A549 (cell line): ENCODE data around the gene HIVEP3. TPM values are rescaled to one million over a fixed set of nuclear protein-coding genes. Genes with fewer than 3 reads are reported as not detected.

ENCODE experiments used
- ATAC-seq, 2 experiments: fragments of 200-7000 bp in 1 of 2; fragments of >200 bp in 1 of 2; cut with Nextera tagmentation in 1 of 2; cut with Tn5 transposase in 1 of 2; 3 replicates each; pipeline versions ENCODE4 v1.8.0 to v1.9.1; 2018 to 2020; ENCODE audit warnings: mild to moderate bottlenecking in 1 of 2, moderate library complexity in 1 of 2
- CTCF ChIA-PET: fragments of 300-600 bp; sonication (Branson Sonifier 250); formaldehyde crosslinking; extraction: SDS; loops from one replicate; lab custom pipeline; 2021; ENCODE audit warnings: antibody characterized with exemption, inconsistent platforms; lab: Yijun Ruan, JAX
- POLR2A ChIA-PET: fragments of 350-600 bp; formaldehyde crosslinking; extraction: SDS; loops from one replicate; lab custom pipeline; 2021; ENCODE audit warnings: antibody characterized with exemption, inconsistent platforms; lab: Yijun Ruan, JAX
- DNase-seq, 2 experiments: peaks; one replicate each; pipeline versions ENCODE4 v3.0.0 to v3.0.0-alpha.2; 2011 to 2016; ENCODE audit warnings: low read depth in 1 of 2, low spot score in 1 of 2
- FAIRE-seq: peaks from 2 replicates; lab custom pipeline; 2011; peaks lifted over from hg19 to GRCh38; lab: Jason Lieb, UNC
- H3K27ac ChIP-seq, 2 experiments: fragments of >200 bp; sonication (Bioruptor Twin); formaldehyde crosslinking; 3 replicates each; pipeline ENCODE4 v1.5.1; 2016 to 2017
- H3K4me1 ChIP-seq: fragments of >200 bp; sonication (Bioruptor Twin); formaldehyde crosslinking; 3 replicates; pipeline ENCODE4 v1.6.1; 2016
- H3K4me2 ChIP-seq: fragments of >200 bp; sonication (Bioruptor Twin); formaldehyde crosslinking; 3 replicates; pipeline ENCODE4 v1.6.1; 2016
- H3K4me3 ChIP-seq: fragments of >200 bp; sonication (Bioruptor Twin); formaldehyde crosslinking; 3 replicates; pipeline ENCODE4 v1.5.1; 2016
- H3K9me3 ChIP-seq: fragments of >200 bp; sonication (Bioruptor Twin); formaldehyde crosslinking; 3 replicates; pipeline ENCODE4 v1.6.1; 2016
- EHF ChIP-seq: fragments of 250-450 bp; sonication (Bioruptor Pico); IDR thresholded peaks from 2 replicates; pipeline ENCODE4 v1.5.0; 2020; ENCODE audit warnings: mild to moderate bottlenecking
- EHMT2 ChIP-seq: fragments of 200-600 bp; sonication (generic); IDR thresholded peaks from 2 replicates; pipeline ENCODE4 v1.6.1; 2016; ENCODE audit warnings: antibody characterized with exemption, low read depth, mild to moderate bottlenecking, moderate library complexity
- HES2 ChIP-seq: fragments of >200 bp; sonication (Bioruptor Twin); formaldehyde crosslinking; IDR thresholded peaks from 2 replicates; pipeline ENCODE4 v1.6.1; 2016
- HOXB13 ChIP-seq: fragments of 250-450 bp; sonication (Bioruptor Pico); IDR thresholded peaks from 2 replicates; pipeline ENCODE4 v1.5.0; 2020; ENCODE audit warnings: low read depth, mild to moderate bottlenecking, moderate library complexity
- JUNB ChIP-seq: fragments of >200 bp; sonication (Bioruptor Twin); formaldehyde crosslinking; IDR thresholded peaks from 2 replicates; pipeline ENCODE4 v1.6.1; 2016
- KDM5A ChIP-seq: fragments of 200-600 bp; sonication (generic); IDR thresholded peaks from 2 replicates; pipeline ENCODE4 v1.6.1; 2016; ENCODE audit warnings: antibody characterized with exemption, mild to moderate bottlenecking
- MAFK ChIP-seq: fragments of 450-650 bp; IDR thresholded peaks from 2 replicates; pipeline ENCODE4 v1.6.1; 2014; ENCODE audit not compliant: partially characterized antibody
- MAZ ChIP-seq: fragments of 150-350 bp; IDR thresholded peaks from 2 replicates; pipeline ENCODE4 v1.6.1; 2014; ENCODE audit warnings: antibody characterized with exemption, low read depth, low read length, borderline replicate concordance
- NFE2L2 ChIP-seq: fragments of 150-350 bp; conservative IDR thresholded peaks from 2 replicates; pipeline ENCODE4 v1.6.1; 2014; ENCODE audit warnings: low read length
- NR3C1 ChIP-seq: fragments of >200 bp; sonication (Bioruptor Twin); formaldehyde crosslinking; IDR thresholded peaks from 3 replicates; pipeline ENCODE4 v1.6.1; 2017
- PBX3 ChIP-seq: IDR thresholded peaks from 2 replicates; pipeline ENCODE4 v1.6.1; 2012
- REST ChIP-seq: fragments of 200-600 bp; sonication (generic); IDR thresholded peaks from 2 replicates; pipeline ENCODE4 v1.6.1; 2016; ENCODE audit warnings: antibody characterized with exemption, mild to moderate bottlenecking, moderate library complexity
- ZC3H11A ChIP-seq: fragments of 450-650 bp; IDR thresholded peaks from 2 replicates; pipeline ENCODE4 v1.6.1; 2014; ENCODE audit warnings: antibody characterized with exemption, mild to moderate bottlenecking
- whole genome bisulfite sequencing: methylation state at CpG from one replicate; pipeline ENCODE4 v1.1.6; 2017; ENCODE audit errors: missing lambda C conversion rate; 5-methylcytosine and 5-hydroxymethylcytosine counted together
- polyA plus RNA-seq, 4 experiments: library from polyadenylated mRNA; depleted of rRNA in 3 of 4; stranded (reverse); fragments of >200 nt; fragmentation: RNase III in 1 of 4; extraction: RNeasy Plus Mini Kit Qiagen cat#74134 plus additional on column Dnase treatment in 1 of 4; gene quantifications; 2 replicates in 3 of 4; 3 replicates in 1 of 4; pipeline ENCODE4 v1.2.3, GENCODE V29; 2011 to 2017

Gene HIVEP3
- polyA plus RNA-seq, 2 of the 4 experiments (the other 2 are of a cell fraction), result 1.5 to 2.0 TPM

- no peak for TF ChIP-seq REST
- no peak for TF ChIP-seq NR3C1
- TF ChIP-seq HES2, result no peak
- TF ChIP-seq MAZ, result no peak
- TF ChIP-seq MAFK, result no peak
- no peak for TF ChIP-seq EHF (CRISPR knock-in tag)
- TF ChIP-seq PBX3, result no peak
Measured at GRCh38 chr1:41792485-41792770, 126.3 kb downstream of the HIVEP3 start (continued).

- 37% methylated on average over 5 of the region's 5 CpGs for WGBS
- no peaks in the 10 kb centered on the region for H3K9me3 ChIP-seq
- CTCF ChIA-PET, result interaction anchor here (1.5 kb wide), 1 partner anchor 20 kb away, joined by 3 read pairs; no protein-coding TSS in a partner anchor
Measured at GRCh38 chr1:41791667-41792484, 126.8 kb downstream of the HIVEP3 start.

More at GRCh38 chr1:41791667-41792484, 126.8 kb downstream of the HIVEP3 start:
- Histone ChIP-seq H3K4me3 (no peak overlapping the region), H3K4me1 (no peaks in the 10 kb centered on the region), H3K4me2 (no peak overlapping the region), H3K27ac (no peak overlapping the region)
- DNase-seq (no peak), FAIRE-seq (no peak), ATAC-seq (no peak)
- POLR2A ChIA-PET, result no interaction called here
- TF ChIP-seq NFE2L2 (no peak), KDM5A (no peak), REST (no peak), HOXB13 (CRISPR knock-in tag) (no peak), EHMT2 (no peak), JUNB (no peak), ZC3H11A (no peak)
